HG03342 (cell line): ENCODE measurements around the gene RABEP2.
"Not testable (repeated sequence)": the region's sequence is repeated elsewhere in the genome, so short reads cannot be mapped to it uniquely, and the experiment has no call there.

Source experiments
- ATAC-seq: cut with Tn5 transposase; IDR thresholded peaks from one replicate; pipeline ENCODE4 v1.9.1; 2021; ENCODE audit warnings: mild to moderate bottlenecking, moderate library complexity; ENCODE audit not compliant: unreplicated experiment

Gene RABEP2

DNA sequence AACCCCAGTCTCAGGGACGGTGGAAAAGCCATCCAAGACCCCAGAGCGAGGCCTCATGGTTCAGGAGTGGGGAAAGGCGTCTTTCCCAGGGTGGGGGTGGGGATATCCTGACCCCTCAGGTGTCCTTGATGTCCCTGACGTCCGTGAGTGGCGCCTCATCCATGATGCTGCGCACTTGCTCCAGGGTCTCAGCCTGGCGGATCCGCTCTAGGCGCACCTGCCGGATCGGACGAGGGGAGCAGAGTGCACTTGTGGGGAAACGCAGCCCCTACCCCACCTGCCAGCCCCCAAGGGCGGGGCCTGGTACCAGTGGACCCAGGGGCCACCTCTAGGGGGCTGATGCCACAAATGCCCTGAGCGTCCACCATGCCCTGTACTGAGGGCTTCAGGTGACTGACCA, 20.2 kb downstream of the RABEP2 start:
- ATAC-seq: no peak

DNA sequence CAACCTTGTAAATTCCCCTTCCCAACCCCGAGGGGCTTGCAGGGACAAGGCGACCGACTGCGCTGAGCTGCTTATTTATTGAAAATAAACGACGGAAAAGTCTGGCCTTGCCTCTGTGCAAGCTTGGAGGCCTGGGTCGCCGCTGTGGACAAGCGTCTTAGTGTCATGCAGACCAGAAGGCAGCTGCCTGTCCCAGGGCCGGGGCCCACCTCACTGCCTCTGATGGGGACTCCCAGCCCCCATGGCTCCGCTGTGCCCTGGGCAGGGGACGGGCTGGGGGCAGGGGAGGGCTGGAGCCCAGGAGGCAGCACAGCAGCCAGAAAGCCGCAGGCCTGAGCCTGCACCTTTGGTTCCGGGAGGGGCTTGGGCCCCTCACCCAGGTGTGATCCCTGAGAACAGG, 20.7 kb downstream of the RABEP2 start:
- no peak for ATAC-seq

DNA sequence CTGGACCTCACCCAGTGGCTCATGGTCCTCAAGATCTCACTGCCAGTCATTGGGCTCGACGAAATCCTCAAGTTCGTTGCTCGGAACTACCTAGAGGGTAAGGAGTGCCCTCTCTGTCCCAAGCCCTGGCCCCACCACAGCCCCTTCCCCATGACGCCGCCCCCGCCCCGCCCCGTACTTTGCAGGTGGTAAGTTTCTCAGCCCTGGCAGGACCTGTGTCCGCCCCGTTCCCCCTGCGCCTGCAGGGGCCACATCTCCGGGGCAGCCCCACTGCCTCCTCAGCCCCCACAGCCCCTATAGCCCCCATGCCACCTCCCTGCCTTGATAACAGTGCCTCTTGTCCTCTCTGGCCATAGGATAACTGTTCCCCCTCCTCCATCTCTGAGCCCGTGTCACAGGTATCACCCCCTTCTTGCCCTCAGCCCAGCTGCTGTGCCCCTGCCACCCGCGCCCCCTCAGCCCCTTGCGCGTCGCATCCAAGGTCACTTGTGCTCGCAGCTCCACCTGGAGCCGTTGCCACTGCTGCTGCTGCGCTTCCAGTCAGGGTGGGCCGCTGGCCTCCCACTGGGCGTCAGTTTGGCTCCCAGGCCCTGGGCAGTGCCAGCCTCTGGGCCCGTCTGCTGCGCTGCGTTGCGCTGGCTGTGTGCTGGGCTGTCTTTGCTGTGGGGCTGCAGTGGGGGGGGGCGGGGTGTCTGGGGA, 21.5 kb downstream of the RABEP2 start:
- ATAC-seq: no peak

DNA sequence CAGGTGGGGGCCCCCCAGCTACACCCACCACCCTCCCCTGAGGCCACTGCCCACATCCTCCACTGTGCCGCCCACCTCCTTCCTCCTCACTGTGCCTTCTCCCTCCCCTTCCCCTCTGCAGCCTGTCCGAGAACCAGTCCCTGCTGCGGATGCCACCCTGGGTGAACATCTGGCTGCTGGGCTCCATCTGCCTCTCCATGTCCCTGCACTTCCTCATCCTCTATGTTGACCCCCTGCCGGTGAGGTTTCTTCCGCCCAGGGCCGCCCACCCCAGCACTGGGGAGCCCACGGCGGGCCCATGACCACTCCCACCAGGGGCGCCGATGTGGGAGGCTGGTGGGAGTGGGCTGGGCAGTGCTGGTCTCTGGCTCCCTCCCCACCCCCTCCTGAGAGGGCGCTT, 22.1 kb downstream of the RABEP2 start:
- no peak for ATAC-seq

DNA sequence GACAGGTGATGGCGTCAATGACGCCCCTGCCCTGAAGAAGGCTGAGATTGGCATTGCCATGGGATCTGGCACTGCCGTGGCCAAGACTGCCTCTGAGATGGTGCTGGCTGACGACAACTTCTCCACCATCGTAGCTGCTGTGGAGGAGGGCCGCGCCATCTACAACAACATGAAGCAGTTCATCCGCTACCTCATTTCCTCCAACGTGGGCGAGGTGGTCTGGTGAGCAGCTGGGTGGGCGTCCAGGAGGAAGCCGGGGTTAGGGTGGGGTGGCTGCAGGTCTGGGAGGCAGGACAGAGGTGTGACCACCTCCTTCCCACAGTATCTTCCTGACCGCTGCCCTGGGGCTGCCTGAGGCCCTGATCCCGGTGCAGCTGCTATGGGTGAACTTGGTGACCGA, 23.2 kb downstream of the RABEP2 start:
- ATAC-seq: no peak

DNA sequence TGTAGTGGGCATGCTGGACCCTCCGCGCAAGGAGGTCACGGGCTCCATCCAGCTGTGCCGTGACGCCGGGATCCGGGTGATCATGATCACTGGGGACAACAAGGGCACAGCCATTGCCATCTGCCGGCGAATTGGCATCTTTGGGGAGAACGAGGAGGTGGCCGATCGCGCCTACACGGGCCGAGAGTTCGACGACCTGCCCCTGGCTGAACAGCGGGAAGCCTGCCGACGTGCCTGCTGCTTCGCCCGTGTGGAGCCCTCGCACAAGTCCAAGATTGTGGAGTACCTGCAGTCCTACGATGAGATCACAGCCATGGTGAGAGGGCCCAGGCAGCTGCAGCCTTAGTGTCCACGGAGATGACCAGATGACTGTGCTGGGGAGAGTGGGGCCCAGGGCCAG, 24.4 kb downstream of the RABEP2 start:
- no peak for ATAC-seq

DNA sequence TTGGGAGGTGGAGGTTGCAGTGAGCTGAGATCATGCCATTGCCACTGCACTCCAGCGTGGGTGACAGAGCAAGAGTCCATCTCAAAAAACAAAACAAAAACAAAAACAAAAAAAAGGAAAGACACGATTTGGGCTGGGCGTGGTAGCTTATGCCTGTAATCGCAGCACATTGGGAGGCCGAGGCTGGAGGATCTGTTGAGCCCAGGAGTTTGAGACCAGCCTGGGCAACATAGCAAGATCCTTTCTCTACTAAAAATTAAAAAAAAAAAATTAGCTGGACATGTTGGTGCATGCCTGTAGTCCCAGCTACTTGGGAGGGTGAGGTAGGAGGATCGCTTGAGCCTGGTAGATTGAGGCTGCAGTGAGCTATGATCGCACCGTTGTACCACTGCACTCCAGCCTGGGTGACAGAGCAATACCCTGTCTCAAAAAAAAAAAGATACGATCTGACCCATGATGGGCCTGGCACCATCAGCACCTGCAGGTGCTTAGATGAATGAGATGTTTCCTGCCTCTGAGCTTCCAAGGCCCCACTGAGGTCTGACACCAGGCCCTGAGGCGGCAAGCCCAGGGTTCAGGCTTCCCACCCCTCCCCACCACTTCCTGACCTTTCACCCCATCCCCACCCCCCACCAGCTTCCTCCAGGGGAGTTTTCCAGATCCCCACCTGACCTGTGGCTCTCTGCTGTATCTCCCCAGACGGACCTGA, 25.0 kb downstream of the RABEP2 start:
- ATAC-seq: no peak

DNA sequence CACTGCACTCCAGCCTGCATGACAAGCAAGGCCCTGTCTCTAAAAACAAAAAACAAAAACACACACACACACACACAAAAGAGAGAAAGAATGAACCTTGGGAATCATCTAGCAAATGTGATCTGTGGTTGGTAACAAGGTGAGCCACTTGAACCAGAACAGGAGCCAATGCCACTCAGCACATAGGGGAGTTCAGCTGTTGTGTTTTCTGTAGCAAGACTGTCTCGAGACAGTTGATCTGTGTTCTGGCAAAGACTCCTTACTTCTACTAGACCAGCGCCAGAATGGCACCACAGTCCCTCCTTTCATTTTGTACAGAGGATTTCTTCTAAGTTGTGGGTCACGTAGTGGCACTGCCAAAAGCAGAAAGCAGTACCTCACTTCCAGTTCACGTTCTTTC, 26.1 kb downstream of the RABEP2 start:
- ATAC-seq: no peak

DNA sequence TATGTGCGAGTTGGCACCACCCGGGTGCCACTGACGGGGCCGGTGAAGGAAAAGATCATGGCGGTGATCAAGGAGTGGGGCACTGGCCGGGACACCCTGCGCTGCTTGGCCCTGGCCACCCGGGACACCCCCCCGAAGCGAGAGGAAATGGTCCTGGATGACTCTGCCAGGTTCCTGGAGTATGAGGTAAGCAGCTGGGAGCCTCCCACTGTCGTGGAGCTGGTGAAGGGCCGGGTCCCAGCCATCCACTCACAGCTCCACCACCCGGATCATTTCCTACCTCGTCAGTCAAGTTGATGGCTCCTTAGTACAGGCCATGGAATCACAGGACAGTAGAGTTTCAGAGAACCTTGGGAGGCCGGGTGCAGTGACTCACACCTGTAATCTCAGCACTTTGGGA, 26.8 kb downstream of the RABEP2 start:
- ATAC-seq: no peak

DNA sequence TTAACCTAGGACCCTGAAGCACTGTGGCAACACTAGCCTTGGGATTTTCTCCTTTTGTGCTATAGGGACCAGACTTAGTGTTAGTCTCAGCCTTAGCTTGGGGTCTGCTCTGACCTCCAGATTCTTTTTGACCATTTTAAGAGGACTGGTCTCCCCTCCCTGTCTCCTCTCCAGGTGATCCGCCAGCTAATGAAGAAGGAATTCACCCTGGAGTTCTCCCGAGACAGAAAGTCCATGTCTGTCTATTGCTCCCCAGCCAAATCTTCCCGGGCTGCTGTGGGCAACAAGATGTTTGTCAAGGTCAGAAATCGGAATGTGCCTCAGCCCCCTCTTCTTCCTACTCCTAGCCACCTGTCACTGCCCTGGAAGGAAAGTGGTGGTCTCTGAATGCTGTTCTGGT, 27.2 kb downstream of the RABEP2 start:
- no peak for ATAC-seq

DNA sequence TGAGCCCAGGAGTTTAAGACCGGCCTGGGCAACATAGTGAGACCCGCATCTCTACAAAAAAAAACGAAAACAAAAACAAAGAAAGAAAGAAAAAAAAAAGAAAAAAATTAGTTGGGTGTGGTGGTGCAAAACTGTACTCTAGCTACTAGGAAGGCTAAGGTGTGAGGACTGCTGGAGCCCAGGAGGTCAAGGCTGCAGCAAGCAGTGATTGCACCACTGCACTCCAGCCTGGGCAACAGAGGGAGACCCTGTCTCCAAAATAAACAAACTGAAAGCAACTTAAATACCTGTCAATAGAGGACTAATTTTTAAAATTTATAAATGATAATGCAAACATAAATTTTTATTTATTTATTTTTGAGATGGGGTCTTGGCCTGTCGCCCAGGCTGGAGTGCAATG, 29.4 kb downstream of the RABEP2 start:
- no peak for ATAC-seq

DNA sequence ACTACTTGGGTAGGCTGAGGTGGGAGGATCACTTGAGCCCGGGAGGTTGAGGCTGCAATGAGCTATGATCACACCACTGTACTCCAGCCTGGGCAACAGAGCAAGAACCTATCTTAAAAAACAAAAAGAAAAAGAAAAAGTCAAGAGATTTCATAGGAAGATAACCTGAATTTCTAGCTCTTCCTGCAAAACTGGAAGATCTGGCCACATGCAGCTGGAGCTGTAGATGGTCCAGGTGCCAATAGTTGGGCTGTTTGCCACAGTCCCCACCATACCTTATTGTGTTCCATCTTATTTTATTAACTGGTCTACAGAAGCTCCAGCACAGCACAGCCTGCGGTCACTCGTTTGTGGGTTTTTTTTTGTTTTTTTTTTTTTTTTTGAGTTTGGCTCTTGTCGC, 31.7 kb downstream of the RABEP2 start:
- ATAC-seq: no peak

DNA sequence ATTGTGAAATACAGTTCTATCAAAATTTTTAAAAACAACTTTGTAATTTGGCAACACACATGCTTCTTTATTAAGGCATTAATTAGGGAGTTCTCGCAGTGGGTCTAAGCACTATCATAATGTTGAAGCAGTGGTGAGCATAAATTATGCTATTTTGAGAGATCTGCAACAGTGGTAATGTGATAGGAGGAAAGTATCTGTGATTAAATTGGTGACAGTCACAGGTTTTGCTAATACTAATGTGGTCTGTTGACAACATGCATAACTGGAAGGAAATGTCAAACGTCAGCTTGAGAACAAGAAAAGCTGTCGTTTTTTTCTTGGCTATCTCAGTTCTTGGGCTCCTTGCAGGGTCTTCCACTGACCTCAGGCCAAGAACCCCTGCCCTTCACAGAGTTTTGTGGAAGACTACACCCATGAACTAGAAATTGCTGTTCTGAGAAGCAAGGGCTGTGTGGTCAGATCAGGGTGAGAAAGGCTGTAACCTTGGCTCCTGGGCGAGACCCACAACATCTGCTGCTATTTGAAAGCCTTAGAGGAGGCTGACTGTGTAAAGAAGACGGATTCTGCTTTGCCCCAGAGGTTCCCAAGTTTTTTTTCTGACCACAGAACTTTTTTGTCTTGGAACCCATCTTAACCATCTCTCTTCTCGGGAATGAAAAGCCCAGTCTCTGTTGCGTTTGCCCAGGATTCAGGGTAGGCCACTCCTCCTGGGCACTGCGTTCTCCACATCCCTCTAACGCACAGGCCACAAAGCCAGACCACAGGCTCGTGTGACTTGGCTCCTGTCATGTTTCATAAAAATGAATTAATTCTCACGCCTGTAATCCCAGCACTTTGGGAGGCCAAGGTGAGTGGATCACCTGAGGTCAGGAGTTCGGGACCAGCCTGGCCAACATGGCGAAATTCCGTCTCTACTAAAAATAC, 32.8 kb downstream of the RABEP2 start:
- no peak for ATAC-seq

DNA sequence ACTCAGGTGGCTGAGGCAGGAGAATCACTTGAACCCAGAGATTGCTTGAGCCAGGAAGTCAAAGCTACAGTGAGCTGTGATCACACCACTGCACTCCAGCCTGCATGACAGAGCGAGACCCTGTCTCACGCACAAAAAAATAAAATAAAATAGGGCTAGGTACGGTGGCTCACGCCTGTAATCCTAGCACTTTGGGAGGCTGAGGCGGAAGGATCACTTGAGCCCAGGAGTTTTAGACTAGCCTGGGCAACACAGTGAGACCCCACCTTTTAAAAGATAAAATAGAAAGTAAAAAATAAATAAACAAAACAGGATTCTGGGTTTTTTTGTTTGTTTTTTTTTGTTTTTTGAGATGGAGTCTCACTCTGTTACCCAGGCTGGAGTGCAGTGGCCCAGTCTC, 34.7 kb downstream of the RABEP2 start:
- not testable (repeated sequence) for ATAC-seq

DNA sequence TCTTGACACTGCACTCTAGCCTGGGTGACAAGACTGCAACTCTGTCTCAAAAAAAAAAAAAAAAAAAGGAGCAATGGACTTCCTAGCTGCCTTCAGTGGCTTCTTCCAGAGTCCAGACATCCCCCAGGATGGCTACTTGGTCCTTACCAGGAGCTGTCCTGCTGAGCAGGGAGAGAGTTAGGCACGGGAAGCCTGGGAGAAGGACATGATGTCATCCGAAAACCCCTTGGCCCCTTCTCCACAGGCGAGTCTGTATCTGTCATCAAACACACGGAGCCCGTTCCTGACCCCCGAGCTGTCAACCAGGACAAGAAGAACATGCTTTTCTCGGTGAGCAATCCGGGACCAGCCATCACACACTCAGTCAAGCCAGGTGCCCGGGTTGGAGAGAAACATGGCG, 38.1 kb downstream of the RABEP2 start:
- no peak for ATAC-seq

DNA sequence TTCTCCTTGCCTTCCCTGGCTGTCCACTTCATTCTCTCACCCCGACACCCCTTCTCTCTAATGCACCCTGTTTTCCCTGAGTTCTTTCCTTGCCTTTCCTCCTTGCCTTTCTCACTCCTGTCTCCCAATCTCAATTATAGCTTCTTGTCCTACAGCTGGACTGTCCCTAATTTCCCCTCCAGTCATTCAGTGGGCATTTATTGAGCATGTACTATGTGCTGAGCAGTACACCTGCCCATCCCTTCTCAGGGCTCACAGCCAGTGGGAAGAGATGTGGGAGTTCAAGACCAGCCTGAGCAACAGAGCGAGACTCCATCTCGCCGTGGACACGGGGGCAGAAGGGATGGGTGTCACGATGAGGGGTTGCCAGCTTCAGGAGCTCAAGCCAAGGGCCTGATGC, 41.0 kb downstream of the RABEP2 start:
- no peak for ATAC-seq

DNA sequence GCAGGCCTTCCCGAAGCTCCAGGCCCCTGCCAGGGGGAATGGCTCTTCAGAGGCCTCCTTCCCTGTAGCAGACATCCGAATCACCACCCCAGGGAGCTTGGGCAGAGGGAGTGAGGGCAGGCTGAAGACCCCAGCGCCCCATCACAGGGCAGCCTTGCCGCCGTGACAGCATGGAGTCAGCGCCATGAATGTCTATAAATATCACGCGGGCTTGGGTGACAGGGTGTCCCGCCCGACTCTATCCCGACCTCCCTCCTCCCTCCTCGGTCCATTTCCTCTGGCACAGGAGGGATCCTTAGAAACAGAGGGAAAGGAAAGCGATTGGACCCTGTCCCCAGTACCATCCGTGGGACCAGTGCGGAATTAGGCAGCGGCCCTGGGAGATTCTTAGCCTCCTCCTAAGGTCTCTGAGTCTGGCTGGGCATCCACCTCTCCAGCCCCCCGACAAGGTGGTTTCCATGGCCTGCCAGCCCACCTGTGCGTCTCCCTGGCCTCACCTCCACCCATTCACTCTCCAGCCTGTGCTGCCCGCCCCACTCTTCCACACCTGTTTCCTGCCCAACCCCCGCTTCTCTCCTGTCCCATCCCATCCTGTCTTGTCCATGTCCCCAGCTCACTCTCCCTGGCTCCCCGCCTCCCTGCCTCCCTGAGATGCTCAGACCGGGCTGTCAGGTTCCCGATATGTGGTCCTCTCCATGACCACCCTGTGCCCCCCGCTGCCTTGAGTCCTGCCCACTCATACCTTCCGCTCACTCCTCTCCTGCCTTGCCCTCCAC, 41.6 kb downstream of the RABEP2 start:
- no peak for ATAC-seq

DNA sequence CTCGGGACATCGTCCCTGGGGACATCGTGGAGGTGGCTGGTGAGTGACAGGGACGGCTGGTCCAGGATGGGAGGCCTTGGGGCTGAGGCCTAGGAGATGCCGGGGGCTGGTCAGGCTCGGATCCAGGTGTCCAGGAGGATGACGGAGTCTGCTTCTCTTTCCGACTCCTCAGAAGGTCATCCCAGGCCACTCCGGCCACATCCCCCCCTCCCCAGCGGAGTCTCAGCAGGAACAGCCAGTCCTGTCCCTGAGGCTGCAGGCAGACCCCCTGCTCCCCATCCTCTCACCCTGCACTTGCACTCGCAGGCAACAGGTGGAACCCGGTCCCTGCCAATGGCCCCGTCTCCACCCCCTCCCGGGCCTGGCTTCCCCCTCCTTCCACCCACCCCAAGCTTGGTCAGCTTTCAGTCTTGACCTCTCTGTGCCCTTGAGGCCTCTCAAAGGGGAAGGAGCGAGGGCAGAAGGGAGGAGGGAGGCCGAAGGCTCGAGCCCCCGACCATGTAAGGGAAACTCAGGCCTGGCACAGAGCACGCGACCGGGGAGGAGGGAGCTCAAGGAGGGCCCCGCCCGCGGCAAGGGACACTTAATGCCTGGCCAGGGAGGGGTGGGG, 42.4 kb downstream of the RABEP2 start:
- ATAC-seq: no peak

DNA sequence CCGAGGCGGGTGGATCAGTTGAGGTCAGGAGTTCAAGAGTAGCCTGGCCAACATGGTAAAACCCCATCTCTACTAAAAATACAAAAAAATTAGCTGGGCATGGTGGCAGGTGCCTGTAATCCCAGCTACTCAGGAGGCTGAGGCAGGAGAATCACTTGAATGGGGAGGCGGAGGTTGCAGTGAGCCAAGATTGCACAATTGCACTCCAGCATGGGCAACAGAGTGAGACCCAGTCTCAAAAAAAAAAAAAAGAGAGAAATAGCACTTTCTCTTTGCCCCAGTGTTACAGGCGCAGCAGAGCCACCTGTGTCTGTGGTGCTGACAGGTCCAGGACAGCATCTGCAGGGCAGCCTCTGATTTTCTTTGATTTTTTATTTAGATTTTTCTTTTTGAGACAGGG, 43.5 kb downstream of the RABEP2 start:
- not testable (repeated sequence) for ATAC-seq

DNA sequence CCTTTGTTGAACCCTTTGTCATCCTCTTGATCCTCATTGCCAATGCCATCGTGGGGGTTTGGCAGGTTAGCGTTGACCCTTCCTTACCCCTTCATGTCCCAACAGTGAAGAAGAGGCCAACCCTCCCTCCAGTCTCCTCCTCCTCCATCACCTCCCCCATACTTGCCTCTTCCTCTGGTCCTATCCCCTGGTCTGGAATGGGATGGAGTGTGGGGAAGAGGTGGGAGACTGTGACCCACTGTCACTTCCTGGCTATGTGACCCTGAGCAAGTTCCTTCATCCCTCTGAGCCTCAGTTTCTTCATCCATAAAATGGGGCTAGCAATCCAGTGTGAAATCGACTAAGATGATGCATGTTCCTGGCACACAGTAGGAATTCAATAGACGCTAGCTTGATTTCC, 44.1 kb downstream of the RABEP2 start:
- ATAC-seq: no peak

DNA sequence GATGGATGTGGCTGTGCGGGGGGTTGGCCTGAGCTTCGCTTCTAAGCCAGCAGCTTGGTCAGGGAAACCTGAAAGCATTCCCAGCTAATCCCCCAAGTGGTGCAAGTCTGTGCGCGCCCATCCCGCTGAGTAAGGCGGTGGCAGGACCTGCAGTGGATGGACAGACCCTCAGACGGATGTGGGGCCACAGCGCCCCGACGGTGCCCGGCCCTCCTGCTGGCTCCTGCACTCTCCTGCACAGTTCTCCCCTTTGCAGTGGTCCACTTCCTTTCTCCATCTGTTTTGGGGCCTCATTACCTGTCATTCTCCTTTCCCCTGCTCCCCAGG, 44.5 kb downstream of the RABEP2 start:
- no peak for ATAC-seq
